IMR-90 (cell line): Measurements from ENCODE around the gene SCAF1. TPM values are rescaled to one million over a fixed set of nuclear protein-coding genes. Genes with fewer than 3 reads are reported as not detected.

ENCODE experiments used
- ATAC-seq: fragments of 200-7000 bp; cut with Tn5 transposase; 2 replicates; pipeline ENCODE4 v1.9.1; 2020; ENCODE audit warnings: low read depth, mild to moderate bottlenecking, moderate library complexity
- BruUV-seq: library from RNA; stranded (reverse); fragments of 400-500 nt; replicated peaks from 2 replicates; lab custom pipeline; 2021; lab: Mats Ljungman, UMichigan
- CTCF ChIA-PET: fragments of 300-600 bp; formaldehyde crosslinking; extraction: SDS; loops from one replicate; lab custom pipeline; 2021; ENCODE audit warnings: antibody characterized with exemption; lab: Yijun Ruan, JAX
- POLR2A ChIA-PET: fragments of 300-600 bp; sonication (Branson Sonifier 250); formaldehyde crosslinking; loops from one replicate; lab custom pipeline; 2022; ENCODE audit warnings: antibody characterized with exemption; ENCODE audit not compliant: unreplicated experiment; lab: Charles Lee
- DNase-seq: peaks from one replicate; pipeline ENCODE4 v3.0.0; 2013
- H2AFZ ChIP-seq: replicated peaks from 2 replicates; pipeline ENCODE3; 2013; ENCODE audit warnings: low read length, mild to moderate bottlenecking; ENCODE audit not compliant: poor library complexity
- H2AK5ac ChIP-seq: 2 replicates; pipeline ENCODE4 v1.6.1; 2013; ENCODE audit warnings: low read depth, low read length, inconsistent platforms
- H2AK9ac ChIP-seq: replicated peaks from 2 replicates; pipeline ENCODE3; 2013; ENCODE audit warnings: mild to moderate bottlenecking, low read depth, low read length, moderate library complexity; ENCODE audit not compliant: poor library complexity
- H2BK120ac ChIP-seq: 2 replicates; pipeline ENCODE4 v1.6.1; 2013; ENCODE audit warnings: low read depth, low read length, inconsistent platforms
- H2BK15ac ChIP-seq: 3 replicates; pipeline ENCODE4 v1.6.1; 2013; ENCODE audit warnings: low read depth, low read length, inconsistent platforms
- H2BK20ac ChIP-seq: 2 replicates; pipeline ENCODE4 v1.6.1; 2013; ENCODE audit warnings: low read depth, mild to moderate bottlenecking, inconsistent platforms, low read length, moderate library complexity
- H2BK5ac ChIP-seq: 2 replicates; pipeline ENCODE4 v1.6.1; 2013; ENCODE audit warnings: mild to moderate bottlenecking, low read depth, low read length, inconsistent platforms; ENCODE audit not compliant: poor library complexity, severe bottlenecking
- H3K14ac ChIP-seq: replicated peaks from 2 replicates; pipeline ENCODE4 v1.6.1; 2013; ENCODE audit warnings: low read depth, low read length, inconsistent platforms
- H3K18ac ChIP-seq: 2 replicates; pipeline ENCODE4 v1.6.1; 2013; ENCODE audit warnings: low read depth, low read length, control low read depth
- H3K23ac ChIP-seq: 2 replicates; pipeline ENCODE4 v1.6.1; 2013; ENCODE audit warnings: low read depth, low read length, inconsistent platforms
- H3K27ac ChIP-seq: 2 replicates; pipeline ENCODE4 v1.5.1; 2013; ENCODE audit warnings: mild to moderate bottlenecking, control low read depth, low read length; ENCODE audit not compliant: insufficient read depth
- H3K27me3 ChIP-seq: 2 replicates; pipeline ENCODE4 v1.6.1; 2013; ENCODE audit warnings: low read length; ENCODE audit not compliant: control insufficient read depth, insufficient read depth
- H3K36me3 ChIP-seq: 2 replicates; pipeline ENCODE4 v1.6.1; 2013; ENCODE audit warnings: low read length, mixed read lengths; ENCODE audit not compliant: control insufficient read depth, insufficient read depth
- H3K4ac ChIP-seq: 2 replicates; pipeline ENCODE4 v1.6.1; 2013; ENCODE audit warnings: low read depth, low read length, inconsistent platforms
- H3K4me1 ChIP-seq: 2 replicates; pipeline ENCODE4 v1.6.1; 2013; ENCODE audit warnings: low read length, mixed read lengths; ENCODE audit not compliant: control insufficient read depth, insufficient read depth
- H3K4me2 ChIP-seq: 2 replicates; pipeline ENCODE4 v1.6.1; 2013; ENCODE audit warnings: low read depth, mild to moderate bottlenecking, control low read depth, low read length, moderate library complexity
- H3K4me3 ChIP-seq: 2 replicates; pipeline ENCODE4 v1.5.1; 2013; ENCODE audit warnings: low read depth, mild to moderate bottlenecking, control low read depth, low read length, moderate library complexity; ENCODE audit not compliant: insufficient read depth
- H3K56ac ChIP-seq: 2 replicates; pipeline ENCODE4 v1.6.1; 2013; ENCODE audit warnings: low read length, inconsistent platforms; ENCODE audit not compliant: insufficient read depth; ENCODE audit errors: extremely low read depth
- H3K79me1 ChIP-seq, 2 experiments: 2 replicates each; pipeline ENCODE4 v1.6.1; 2013; ENCODE audit warnings: low read length in 2 of 2, inconsistent platforms in 1 of 2, low read depth in 1 of 2
- H3K9ac ChIP-seq: 2 replicates; pipeline ENCODE4 v1.6.1; 2013; ENCODE audit warnings: low read depth, low read length, control low read depth
- H3K9me1 ChIP-seq: 2 replicates; pipeline ENCODE4 v1.6.1; 2013; ENCODE audit warnings: low read length, inconsistent platforms; ENCODE audit not compliant: insufficient read depth
- H3K9me3 ChIP-seq: 2 replicates; pipeline ENCODE4 v1.6.1; 2013; ENCODE audit warnings: low read length; ENCODE audit not compliant: control insufficient read depth, insufficient read depth
- H4K20me1 ChIP-seq: 2 replicates; pipeline ENCODE4 v1.6.1; 2013; ENCODE audit warnings: low read length, inconsistent platforms; ENCODE audit not compliant: insufficient read depth
- H4K5ac ChIP-seq: 2 replicates; pipeline ENCODE4 v1.6.1; 2013; ENCODE audit warnings: mild to moderate bottlenecking, low read depth, low read length, control low read depth
- H4K8ac ChIP-seq, 2 experiments: 2 replicates each; pipeline ENCODE4 v1.6.1; 2013; ENCODE audit warnings: low read depth in 2 of 2, low read length in 2 of 2, control low read depth in 1 of 2, inconsistent platforms in 1 of 2
- H4K91ac ChIP-seq: 2 replicates; pipeline ENCODE4 v1.6.1; 2013; ENCODE audit warnings: low read depth, low read length, inconsistent platforms; ENCODE audit not compliant: insufficient read depth
- BHLHE40 ChIP-seq: fragments of 150-350 bp; IDR thresholded peaks from 2 replicates; pipeline ENCODE4 v1.6.1; 2016; ENCODE audit warnings: mild to moderate bottlenecking, low read depth, low read length
- CEBPB ChIP-seq: IDR thresholded peaks from 2 replicates; pipeline ENCODE4 v1.6.1; 2012; ENCODE audit warnings: low read depth, low read length, improper control_type of control experiment
- CTCF ChIP-seq: conservative IDR thresholded peaks from 2 replicates; pipeline ENCODE4 v1.5.1; 2012; ENCODE audit warnings: mild to moderate bottlenecking, low read depth, low read length, improper control_type of control experiment
- FOS ChIP-seq: fragments of 150-350 bp; IDR thresholded peaks from 2 replicates; pipeline ENCODE4 v1.6.1; 2016; ENCODE audit warnings: low read depth, low read length
- MAFK ChIP-seq: IDR thresholded peaks from 2 replicates; pipeline ENCODE4 v1.6.1; 2012; ENCODE audit warnings: low read depth, low read length, improper control_type of control experiment
- MAZ ChIP-seq: IDR thresholded peaks from 2 replicates; pipeline ENCODE4 v1.6.1; 2012; ENCODE audit warnings: low read depth, mild to moderate bottlenecking, low read length, improper control_type of control experiment, moderate library complexity, borderline replicate concordance
- POLR2A ChIP-seq: IDR thresholded peaks from 2 replicates; pipeline ENCODE4 v1.6.1; 2012; ENCODE audit warnings: mild to moderate bottlenecking, low read depth, low read length
- RCOR1 ChIP-seq: IDR thresholded peaks from 2 replicates; pipeline ENCODE4 v1.6.1; 2012; ENCODE audit warnings: mild to moderate bottlenecking, low read length, improper control_type of control experiment; ENCODE audit not compliant: insufficient replicate concordance
- RFX5 ChIP-seq: IDR thresholded peaks from 2 replicates; pipeline ENCODE4 v1.8.0; 2012; ENCODE audit warnings: low read depth, mild to moderate bottlenecking, low read length, moderate library complexity
- SMC3 ChIP-seq: fragments of 150-350 bp; IDR thresholded peaks from 2 replicates; pipeline ENCODE4 v1.6.1; 2016; ENCODE audit warnings: low read depth, mild to moderate bottlenecking, antibody characterized with exemption, low read length, moderate library complexity
- WGBS, 2 experiments: methylation state at CpG; one replicate each; pipeline versions ENCODE4 v1.1.5 to v1.1.7; 2013; ENCODE audit warnings: missing lambda C conversion rate in 2 of 2; ENCODE audit not compliant: insufficient read length in 1 of 2; ENCODE audit errors: extremely low coverage in 2 of 2; 5-methylcytosine and 5-hydroxymethylcytosine counted together
- dilution Hi-C: fragments of 300-500 bp; cut with HindIII; formaldehyde crosslinking; loops from one replicate; pipeline ENCODE4 v1.14.3; 2018; ENCODE audit warnings: low sequenced_read_pairs; ENCODE audit not compliant: unreplicated experiment
- in situ Hi-C: fragments of 300-500 bp; cut with MboI; formaldehyde crosslinking; loops from 3 replicates; pipeline ENCODE4 v1.14.3; 2019; ENCODE audit warnings: low sequenced_read_pairs, inconsistent platforms, mixed read lengths
- intact Hi-C: fragments of 100-400 bp; cut with micrococcal nuclease; formaldehyde crosslinking; loops from 2 replicates; pipeline ENCODE4 v1.10.0; 2022
- polyA plus RNA-seq, 3 experiments: library from polyadenylated mRNA; depleted of rRNA; stranded (reverse); fragments of >200 nt; gene quantifications; 2 replicates each; pipeline ENCODE4 v1.2.3, GENCODE V29; 2012; ENCODE audit warnings: low replicate concordance in 1 of 3
- total RNA-seq: library from RNA; depleted of rRNA; stranded (reverse); fragments of >200 nt; gene quantifications from 2 replicates; pipeline ENCODE4 v1.2.3, GENCODE V29; 2012

The SCAF1 gene
- total and polyA plus RNA-seq, 2 of the 4 experiments (the other 2 are of a cell fraction), result 2.2 to 14.8 TPM

GRCh38 chr19:49683814-49684250 lies 41.8 kb downstream of the SCAF1 start:
- H4K20me1 ChIP-seq, result peaks cover 55% of the 10 kb centered on the region
- no peak overlapping the region for H2AK5ac ChIP-seq
- 100% methylated on average over 5 of the region's 18 CpGs; no CpG with 5 or more reads in 1 of the 2 experiments for WGBS, 2 experiments
- no peak overlapping the region for H3K4ac ChIP-seq
- H2AFZ ChIP-seq, result no peak overlapping the region
- no peak overlapping the region for H3K9ac ChIP-seq
- in situ Hi-C loops (loop anchor here (10.0 kb wide), 1 partner anchor 171 kb away; the partner anchor contains the start of gene PTOV1), intact Hi-C loops (loop anchor here (5.0 kb wide), 1 partner anchor 112 kb away; no protein-coding TSS in a partner anchor), dilution Hi-C loops (no loop called here)
- no peaks in the 10 kb centered on the region for H3K27me3 ChIP-seq
- peak overlapping the region; percentile 13 for H2AK9ac ChIP-seq
- no TSS peak for BruUV-seq
- no peak overlapping the region for H3K23ac ChIP-seq
- H3K9me1 ChIP-seq, result peaks cover 3% of the 10 kb centered on the region; the same call in 1 of the 2 replicates
- ATAC-seq, result no peak
- peaks cover 49% of the 10 kb centered on the region for H3K36me3 ChIP-seq
- no peak overlapping the region for H3K4me3 ChIP-seq
- no peak overlapping the region for H3K56ac ChIP-seq
- no peak for DNase-seq
- H2BK5ac ChIP-seq, result no peak overlapping the region
- H3K27ac ChIP-seq, result no peak overlapping the region
- H3K14ac ChIP-seq, result no peak overlapping the region
- no peak overlapping the region for H4K8ac ChIP-seq
- no peak overlapping the region for H4K5ac ChIP-seq
- H2BK20ac ChIP-seq, result no peak overlapping the region
- H3K79me1 ChIP-seq, result peaks cover 19 to 62% of the 10 kb centered on the region in 2 experiments
- H3K9me3 ChIP-seq, result no peaks in the 10 kb centered on the region
- no peak overlapping the region for H3K4me2 ChIP-seq
- POLR2A ChIA-PET, result no interaction called here
- no peak overlapping the region for H4K91ac ChIP-seq
- no peak overlapping the region for H2BK15ac ChIP-seq
- H3K4me1 ChIP-seq, result peaks cover 10% of the 10 kb centered on the region
- no peak overlapping the region for H3K18ac ChIP-seq
- TF ChIP-seq MAZ (no peak), BHLHE40 (no peak), CTCF (no peak), POLR2A (no peak), RCOR1 (no peak), SMC3 (no peak), FOS (no peak), RFX5 (no peak), MAFK (no peak), CEBPB (no peak)
- H2BK120ac ChIP-seq, result no peak overlapping the region
- CTCF ChIA-PET, result no interaction called here
